HepG2 (cell line): ENCODE measurements around the gene TMEM95. TPM values are rescaled to one million over a fixed set of nuclear protein-coding genes. Genes with fewer than 3 reads are reported as not detected.

ENCODE experiments used
- ETV5 ChIP-seq: IDR thresholded peaks from 2 replicates; pipeline ENCODE4 v1.6.1; 2018; ENCODE audit warnings: missing biosample characterization, missing genetic modification reagents, inconsistent platforms, borderline replicate concordance
- FIP1L1 ChIP-seq: fragments of 200-400 bp; formaldehyde crosslinking; IDR thresholded peaks from 2 replicates; pipeline ENCODE4 v1.6.1; 2018; ENCODE audit warnings: low read depth, mild to moderate bottlenecking, low read length, moderate library complexity, borderline replicate concordance; ENCODE audit not compliant: insufficient read depth
- LCORL ChIP-seq, 2 experiments: fragments of 450-650 bp in 1 of 2; sonication (generic) in 1 of 2; formaldehyde crosslinking in 1 of 2; IDR thresholded peaks; 2 replicates each; pipeline versions ENCODE4 v1.5.0 to v1.6.1; 2017 to 2020; ENCODE audit warnings: antibody characterized with exemption in 1 of 2, missing genetic modification reagents in 1 of 2
- MAFG ChIP-seq: sonication (generic); formaldehyde crosslinking; IDR thresholded peaks from 2 replicates; pipeline ENCODE4 v1.5.1; 2020; ENCODE audit warnings: mild to moderate bottlenecking, missing genetic modification reagents
- MEIS2 ChIP-seq: sonication (generic); formaldehyde crosslinking; IDR thresholded peaks from 2 replicates; pipeline ENCODE4 v1.9.0; 2021; ENCODE audit warnings: mild to moderate bottlenecking, missing genetic modification reagents
- MIXL1 ChIP-seq: IDR thresholded peaks from 2 replicates; pipeline ENCODE4 v1.6.1; 2016
- NRL ChIP-seq: sonication (generic); formaldehyde crosslinking; IDR thresholded peaks from 2 replicates; pipeline ENCODE4 v1.5.0; 2020; ENCODE audit warnings: missing genetic modification reagents, mild to moderate bottlenecking, moderate library complexity, borderline replicate concordance
- RAD21 ChIP-seq: fragments of 450-650 bp; formaldehyde crosslinking; IDR thresholded peaks from 2 replicates; pipeline ENCODE4 v1.5.0; 2020; ENCODE audit warnings: mild to moderate bottlenecking
- RAD51 ChIP-seq: fragments of 450-650 bp; IDR thresholded peaks from 2 replicates; pipeline ENCODE4 v1.6.1; 2016; ENCODE audit warnings: borderline replicate concordance
- RCOR2 ChIP-seq: IDR thresholded peaks from 2 replicates; pipeline ENCODE4 v1.6.1; 2016; ENCODE audit warnings: missing biosample characterization, missing genetic modification reagents
- REL ChIP-seq: sonication (generic); formaldehyde crosslinking; conservative IDR thresholded peaks from 2 replicates; pipeline ENCODE4 v1.8.0; 2022; ENCODE audit warnings: mild to moderate bottlenecking, missing genetic modification reagents, moderate library complexity
- ZNF225 ChIP-seq: sonication (generic); formaldehyde crosslinking; IDR thresholded peaks from 2 replicates; pipeline ENCODE4 v1.4.0; 2020; ENCODE audit warnings: mild to moderate bottlenecking, missing genetic modification reagents
- ZNF382 ChIP-seq: sonication (generic); formaldehyde crosslinking; IDR thresholded peaks from 2 replicates; pipeline ENCODE4 v1.5.0; 2020; ENCODE audit warnings: missing genetic modification reagents, mild to moderate bottlenecking, borderline replicate concordance
- ZNF713 ChIP-seq: sonication (generic); formaldehyde crosslinking; IDR thresholded peaks from 2 replicates; pipeline ENCODE4 v1.4.0; 2020; ENCODE audit warnings: mild to moderate bottlenecking, missing genetic modification reagents
- ZNF788 ChIP-seq: sonication (generic); formaldehyde crosslinking; IDR thresholded peaks from 2 replicates; pipeline ENCODE4 v1.5.0; 2020; ENCODE audit warnings: mild to moderate bottlenecking, missing genetic modification reagents, borderline replicate concordance
- polyA plus RNA-seq, 8 experiments: library from polyadenylated mRNA; depleted of rRNA in 3 of 8; stranded (reverse) in 7 of 8; unstranded in 1 of 8; fragments of >200 nt; fragmentation: Illumina TruSeq in 4 of 8; extraction: Trizol in 4 of 8; gene quantifications; 2 replicates each; pipeline versions ENCODE4 v1.2.1 to v1.2.3, GENCODE V29; 2011 to 2016; ENCODE audit warnings: low read depth in 4 of 8, missing spikeins in 1 of 8, mixed read lengths in 1 of 8; ENCODE audit not compliant: insufficient read depth in 1 of 8
- total RNA-seq, 5 experiments: library from RNA; depleted of rRNA; stranded (reverse); fragments of >200 nt; fragmentation: Illumina TruSeq; extraction: Trizol; gene quantifications; 2 replicates each; pipeline ENCODE4 v1.2.3, GENCODE V29; 2016; ENCODE audit warnings: low read depth in 1 of 5
- TF ChIP-seq, protein P1 (sequence below): sonication (generic); formaldehyde crosslinking; IDR thresholded peaks from 2 replicates; pipeline ENCODE4 v1.9.0; 2022; ENCODE audit warnings: missing genetic modification reagents, mild to moderate bottlenecking, borderline replicate concordance
- TF ChIP-seq, protein P2 (sequence below): sonication (generic); formaldehyde crosslinking; IDR thresholded peaks from 2 replicates; pipeline ENCODE4 v1.8.0; 2022; ENCODE audit warnings: missing genetic modification reagents, mild to moderate bottlenecking, moderate library complexity, borderline replicate concordance
- TF ChIP-seq, protein P3 (sequence below): sonication (generic); formaldehyde crosslinking; IDR thresholded peaks from 2 replicates; pipeline ENCODE4 v1.5.0; 2020; ENCODE audit warnings: missing genetic modification reagents, mild to moderate bottlenecking, borderline replicate concordance
- TF ChIP-seq, protein P4 (sequence below): sonication (generic); formaldehyde crosslinking; IDR thresholded peaks from 2 replicates; pipeline ENCODE4 v1.4.0; 2020; ENCODE audit warnings: mild to moderate bottlenecking, missing genetic modification reagents

Gene TMEM95
- total and polyA plus RNA-seq, 2 of the 13 experiments (the other 11 are each of a cell fraction or from before 2014, with no cell fraction given) = not detected

DNA sequence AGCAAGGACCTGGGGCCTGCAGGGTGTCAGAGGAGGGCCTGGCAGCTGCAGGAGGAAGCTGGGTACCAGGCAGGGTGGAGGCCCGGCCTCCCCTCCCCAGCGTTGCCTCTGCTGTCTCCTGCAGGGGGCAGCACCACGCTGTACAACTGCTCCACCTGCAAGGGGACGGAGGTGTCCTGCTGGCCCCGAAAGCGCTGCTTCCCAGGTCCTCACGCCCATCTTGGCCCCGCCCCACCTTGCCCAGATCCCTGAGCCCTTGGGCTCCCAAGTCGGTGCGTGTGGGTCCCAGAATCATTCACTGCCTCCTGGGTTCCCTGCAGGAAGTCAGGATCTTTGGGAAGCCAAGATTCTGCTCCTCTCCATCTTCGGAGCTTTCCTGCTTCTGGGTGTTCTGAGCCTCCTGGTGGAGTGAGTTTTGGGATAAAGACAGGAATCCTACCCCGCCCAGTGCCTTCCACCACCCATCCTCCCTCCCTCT is 1.2 kb downstream of the TMEM95 start (continued):
- TF ChIP-seq, protein P1, sequence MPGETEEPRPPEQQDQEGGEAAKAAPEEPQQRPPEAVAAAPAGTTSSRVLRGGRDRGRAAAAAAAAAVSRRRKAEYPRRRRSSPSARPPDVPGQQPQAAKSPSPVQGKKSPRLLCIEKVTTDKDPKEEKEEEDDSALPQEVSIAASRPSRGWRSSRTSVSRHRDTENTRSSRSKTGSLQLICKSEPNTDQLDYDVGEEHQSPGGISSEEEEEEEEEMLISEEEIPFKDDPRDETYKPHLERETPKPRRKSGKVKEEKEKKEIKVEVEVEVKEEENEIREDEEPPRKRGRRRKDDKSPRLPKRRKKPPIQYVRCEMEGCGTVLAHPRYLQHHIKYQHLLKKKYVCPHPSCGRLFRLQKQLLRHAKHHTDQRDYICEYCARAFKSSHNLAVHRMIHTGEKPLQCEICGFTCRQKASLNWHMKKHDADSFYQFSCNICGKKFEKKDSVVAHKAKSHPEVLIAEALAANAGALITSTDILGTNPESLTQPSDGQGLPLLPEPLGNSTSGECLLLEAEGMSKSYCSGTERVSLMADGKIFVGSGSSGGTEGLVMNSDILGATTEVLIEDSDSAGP = peak; percentile 84
- TF ChIP-seq ZNF225 (no peak), MIXL1 (CRISPR knock-in tag) (no peak), FIP1L1 (no peak), RCOR2 (no peak), MAFG (CRISPR knock-in tag) (no peak), ZNF382 (CRISPR knock-in tag) (no peak), MEIS2 (CRISPR knock-in tag) (no peak), ZNF788 (0 out of 2 replicates have a peak, but pooled peaks have one; percentile 19), REL (no peak), NRL (0 out of 2 replicates have a peak, but pooled peaks have one; percentile 16), ETV5 (peak; percentile 34; the same call in 1 of the 2 replicates), RAD51 (no peak), RAD21 (CRISPR knock-in tag) (peak; percentile 93), ZNF713 (no peak), LCORL (IDR thresholded peaks at IDR 0.05) (no peak), LCORL (CRISPR knock-in tag; IDR thresholded peaks at IDR 0.05) (peak; percentile 72)
- TF ChIP-seq, protein P2, sequence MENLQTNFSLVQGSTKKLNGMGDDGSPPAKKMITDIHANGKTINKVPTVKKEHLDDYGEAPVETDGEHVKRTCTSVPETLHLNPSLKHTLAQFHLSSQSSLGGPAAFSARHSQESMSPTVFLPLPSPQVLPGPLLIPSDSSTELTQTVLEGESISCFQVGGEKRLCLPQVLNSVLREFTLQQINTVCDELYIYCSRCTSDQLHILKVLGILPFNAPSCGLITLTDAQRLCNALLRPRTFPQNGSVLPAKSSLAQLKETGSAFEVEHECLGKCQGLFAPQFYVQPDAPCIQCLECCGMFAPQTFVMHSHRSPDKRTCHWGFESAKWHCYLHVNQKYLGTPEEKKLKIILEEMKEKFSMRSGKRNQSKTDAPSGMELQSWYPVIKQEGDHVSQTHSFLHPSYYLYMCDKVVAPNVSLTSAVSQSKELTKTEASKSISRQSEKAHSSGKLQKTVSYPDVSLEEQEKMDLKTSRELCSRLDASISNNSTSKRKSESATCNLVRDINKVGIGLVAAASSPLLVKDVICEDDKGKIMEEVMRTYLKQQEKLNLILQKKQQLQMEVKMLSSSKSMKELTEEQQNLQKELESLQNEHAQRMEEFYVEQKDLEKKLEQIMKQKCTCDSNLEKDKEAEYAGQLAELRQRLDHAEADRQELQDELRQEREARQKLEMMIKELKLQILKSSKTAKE (CRISPR knock-in tag) = no peak
- TF ChIP-seq, protein P3, sequence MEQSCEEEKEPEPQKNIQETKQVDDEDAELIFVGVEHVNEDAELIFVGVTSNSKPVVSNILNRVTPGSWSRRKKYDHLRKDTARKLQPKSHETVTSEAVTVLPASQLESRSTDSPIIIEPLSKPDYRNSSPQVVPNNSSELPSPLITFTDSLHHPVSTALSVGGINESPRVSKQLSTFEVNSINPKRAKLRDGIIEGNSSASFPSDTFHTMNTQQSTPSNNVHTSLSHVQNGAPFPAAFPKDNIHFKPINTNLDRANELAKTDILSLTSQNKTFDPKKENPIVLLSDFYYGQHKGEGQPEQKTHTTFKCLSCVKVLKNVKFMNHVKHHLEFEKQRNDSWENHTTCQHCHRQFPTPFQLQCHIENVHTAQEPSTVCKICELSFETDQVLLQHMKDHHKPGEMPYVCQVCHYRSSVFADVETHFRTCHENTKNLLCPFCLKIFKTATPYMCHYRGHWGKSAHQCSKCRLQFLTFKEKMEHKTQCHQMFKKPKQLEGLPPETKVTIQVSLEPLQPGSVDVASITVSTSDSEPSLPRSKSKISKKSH (CRISPR knock-in tag) = peak; percentile 71; the same call in 1 of the 2 replicates
- TF ChIP-seq, protein P4, sequence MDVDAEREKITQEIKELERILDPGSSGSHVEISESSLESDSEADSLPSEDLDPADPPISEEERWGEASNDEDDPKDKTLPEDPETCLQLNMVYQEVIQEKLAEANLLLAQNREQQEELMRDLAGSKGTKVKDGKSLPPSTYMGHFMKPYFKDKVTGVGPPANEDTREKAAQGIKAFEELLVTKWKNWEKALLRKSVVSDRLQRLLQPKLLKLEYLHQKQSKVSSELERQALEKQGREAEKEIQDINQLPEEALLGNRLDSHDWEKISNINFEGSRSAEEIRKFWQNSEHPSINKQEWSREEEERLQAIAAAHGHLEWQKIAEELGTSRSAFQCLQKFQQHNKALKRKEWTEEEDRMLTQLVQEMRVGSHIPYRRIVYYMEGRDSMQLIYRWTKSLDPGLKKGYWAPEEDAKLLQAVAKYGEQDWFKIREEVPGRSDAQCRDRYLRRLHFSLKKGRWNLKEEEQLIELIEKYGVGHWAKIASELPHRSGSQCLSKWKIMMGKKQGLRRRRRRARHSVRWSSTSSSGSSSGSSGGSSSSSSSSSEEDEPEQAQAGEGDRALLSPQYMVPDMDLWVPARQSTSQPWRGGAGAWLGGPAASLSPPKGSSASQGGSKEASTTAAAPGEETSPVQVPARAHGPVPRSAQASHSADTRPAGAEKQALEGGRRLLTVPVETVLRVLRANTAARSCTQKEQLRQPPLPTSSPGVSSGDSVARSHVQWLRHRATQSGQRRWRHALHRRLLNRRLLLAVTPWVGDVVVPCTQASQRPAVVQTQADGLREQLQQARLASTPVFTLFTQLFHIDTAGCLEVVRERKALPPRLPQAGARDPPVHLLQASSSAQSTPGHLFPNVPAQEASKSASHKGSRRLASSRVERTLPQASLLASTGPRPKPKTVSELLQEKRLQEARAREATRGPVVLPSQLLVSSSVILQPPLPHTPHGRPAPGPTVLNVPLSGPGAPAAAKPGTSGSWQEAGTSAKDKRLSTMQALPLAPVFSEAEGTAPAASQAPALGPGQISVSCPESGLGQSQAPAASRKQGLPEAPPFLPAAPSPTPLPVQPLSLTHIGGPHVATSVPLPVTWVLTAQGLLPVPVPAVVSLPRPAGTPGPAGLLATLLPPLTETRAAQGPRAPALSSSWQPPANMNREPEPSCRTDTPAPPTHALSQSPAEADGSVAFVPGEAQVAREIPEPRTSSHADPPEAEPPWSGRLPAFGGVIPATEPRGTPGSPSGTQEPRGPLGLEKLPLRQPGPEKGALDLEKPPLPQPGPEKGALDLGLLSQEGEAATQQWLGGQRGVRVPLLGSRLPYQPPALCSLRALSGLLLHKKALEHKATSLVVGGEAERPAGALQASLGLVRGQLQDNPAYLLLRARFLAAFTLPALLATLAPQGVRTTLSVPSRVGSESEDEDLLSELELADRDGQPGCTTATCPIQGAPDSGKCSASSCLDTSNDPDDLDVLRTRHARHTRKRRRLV (CRISPR knock-in tag) = no peak
